ENCODE data around the gene CDC27. TPM values are rescaled to one million over a fixed set of nuclear protein-coding genes. Genes with fewer than 3 reads are reported as not detected.

CDC27 gene
- total RNA-seq, 1 donor from 2014 or later, result 72.1 TPM

GRCh38 chr17:47235506-47235905, 46.4 kb upstream of the CDC27 start:
- TF ChIP-seq CTCF (IDR thresholded peaks at IDR 0.05), result no peak
- Histone ChIP-seq H3K9me3 (no peaks in the 10 kb centered on the region), H3K36me3 (no peaks in the 10 kb centered on the region), H3K4me1 (peaks cover 14% of the 10 kb centered on the region), H3K27me3 (no peaks in the 10 kb centered on the region), H3K27ac (no peak overlapping the region), H3K4me3 (no peak overlapping the region)
- intact Hi-C loops (cut with DNase I), result loop anchor here (10.0 kb wide), 1 partner anchor 79 kb away; no protein-coding TSS in a partner anchor
- ATAC-seq (no peak), DNase-seq (no peak)

- DNase-seq, result no peak
- ATAC-seq, result no peak
- Histone ChIP-seq H3K36me3 (no peaks in the 10 kb centered on the region), H3K9me3 (no peaks in the 10 kb centered on the region), H3K27me3 (no peaks in the 10 kb centered on the region), H3K4me1 (peaks cover 4% of the 10 kb centered on the region), H3K4me3 (no peak overlapping the region), H3K27ac (no peak overlapping the region)
- intact Hi-C loops (cut with DNase I), result loop anchor here (10.0 kb wide), 1 partner anchor 82 kb away; no protein-coding TSS in a partner anchor
- no peak for TF ChIP-seq CTCF (IDR thresholded peaks at IDR 0.05)
These were observed 43.4 kb upstream of the CDC27 start for GRCh38 chr17:47232465-47232864.

- Histone ChIP-seq H3K36me3 (no peaks in the 10 kb centered on the region), H3K4me1 (peaks cover 4% of the 10 kb centered on the region), H3K27me3 (no peaks in the 10 kb centered on the region), H3K4me3 (no peak overlapping the region), H3K9me3 (no peaks in the 10 kb centered on the region), H3K27ac (no peak overlapping the region)
- TF ChIP-seq CTCF (IDR thresholded peaks at IDR 0.05), result no peak
- intact Hi-C loops (cut with DNase I), result loop anchor here (10.0 kb wide), 1 partner anchor 83 kb away; no protein-coding TSS in a partner anchor
- ATAC-seq (no peak), DNase-seq (no peak)
These were observed 42.8 kb upstream of the CDC27 start for GRCh38 chr17:47231866-47232265.

GRCh38 chr17:47231334-47231733, 42.2 kb upstream of the CDC27 start:
- no peaks in the 10 kb centered on the region for H3K9me3 ChIP-seq
- H3K27me3 ChIP-seq, result no peaks in the 10 kb centered on the region
- no peaks in the 10 kb centered on the region for H3K36me3 ChIP-seq
- TF ChIP-seq CTCF (IDR thresholded peaks at IDR 0.05), result no peak
- ATAC-seq (no peak), DNase-seq (no peak)
- intact Hi-C loops (cut with DNase I), result loop anchor here (10.0 kb wide), 1 partner anchor 83 kb away; no protein-coding TSS in a partner anchor
- no peak overlapping the region for H3K4me3 ChIP-seq
- H3K27ac ChIP-seq, result no peak overlapping the region
- peaks cover 4% of the 10 kb centered on the region for H3K4me1 ChIP-seq

- Histone ChIP-seq H3K36me3 (no peaks in the 10 kb centered on the region), H3K4me3 (no peak overlapping the region), H3K27me3 (no peaks in the 10 kb centered on the region), H3K4me1 (peaks cover 9% of the 10 kb centered on the region), H3K27ac (no peak overlapping the region), H3K9me3 (no peaks in the 10 kb centered on the region)
- TF ChIP-seq CTCF (IDR thresholded peaks at IDR 0.05), result no peak
- ATAC-seq, result no peak
- DNase-seq, result no peak
- intact Hi-C loops (cut with DNase I), result loop anchor here (10.0 kb wide), 1 partner anchor 84 kb away; no protein-coding TSS in a partner anchor
These were observed 41.8 kb upstream of the CDC27 start for GRCh38 chr17:47230864-47231263.

All from upper lobe of right lung (tissue), 1 donor.